Sigmoid colon (tissue), 7 donors: ENCODE results near the gene ASPHD1. TPM values are rescaled to one million over a fixed set of nuclear protein-coding genes. Genes with fewer than 3 reads are reported as not detected.

Experiments
- DNase-seq: peaks from one replicate; pipeline ENCODE4 v3.0.0-alpha.2; 2019
- H3K27ac ChIP-seq, 4 donors: fragments of 200-600 bp; sonication (generic); one replicate each; pipeline ENCODE4 v1.5.1; 2016 to 2019; ENCODE audit warnings: mild to moderate bottlenecking in 1 of 4
- H3K27me3 ChIP-seq, 3 donors: fragments of 200-600 bp; sonication (generic); one replicate each; pipeline ENCODE4 v1.5.1; 2019; ENCODE audit warnings: mild to moderate bottlenecking in 1 of 3
- H3K36me3 ChIP-seq, 4 donors: fragments of 200-600 bp; sonication (generic); one replicate each; pipeline ENCODE4 v1.5.1; 2016 to 2019
- H3K4me1 ChIP-seq, 4 donors: fragments of 200-600 bp; sonication (generic); one replicate each; pipeline ENCODE4 v1.5.1; 2017 to 2019
- H3K4me3 ChIP-seq, 4 donors: fragments of 200-600 bp; sonication (generic); one replicate each; pipeline ENCODE4 v1.5.1; 2017 to 2019; ENCODE audit warnings: mild to moderate bottlenecking in 2 of 4, moderate library complexity in 1 of 4
- H3K9me3 ChIP-seq, 4 donors: fragments of 200-600 bp in 3 of 4; sonication (generic) in 3 of 4; one replicate each; pipeline versions ENCODE4 v1.5.1 to v1.6.1; 2013 to 2019
- EP300 ChIP-seq, 4 donors: sonication (generic); formaldehyde crosslinking; IDR thresholded peaks; one replicate each; pipeline ENCODE4 v1.6.1; 2017; ENCODE audit warnings: antibody characterized with exemption in 4 of 4
- POLR2A ChIP-seq, 2 donors: fragments of 450-650 bp; IDR thresholded peaks; one replicate each; pipeline ENCODE4 v1.6.1; 2016; ENCODE audit warnings: antibody characterized with exemption in 2 of 2, mild to moderate bottlenecking in 2 of 2, moderate library complexity in 2 of 2
- POLR2AphosphoS5 ChIP-seq, 4 donors: sonication (generic); formaldehyde crosslinking; IDR thresholded peaks; one replicate each; pipeline ENCODE4 v1.6.1; 2017; ENCODE audit warnings: antibody characterized with exemption in 4 of 4
- whole genome bisulfite sequencing, 2 donors: extraction: QIAGEN DNeasy Blood & Tissue Kit; methylation state at CpG; one replicate each; pipeline ENCODE4 v1.1.7; 2013; 5-methylcytosine and 5-hydroxymethylcytosine counted together
- intact Hi-C: fragments of 100-400 bp; cut with DNase I; formaldehyde crosslinking; loops from one replicate; pipeline ENCODE4 v1.15.1; 2023
- polyA plus RNA-seq, 3 donors: library from polyadenylated mRNA; stranded (reverse); fragments of 200-250 nt; gene quantifications; one replicate each; pipeline ENCODE4 v1.2.3, GENCODE V29; 2013
- total RNA-seq, 4 donors: library from RNA; depleted of rRNA; stranded (reverse); fragments of >200 nt; gene quantifications; one replicate each; pipeline ENCODE4 v1.1.0, GENCODE V29; 2016
- TF ChIP-seq, protein P1 (sequence below), 4 experiments: fragments of 450-650 bp in 3 of 4; fragments of 200-600 bp in 1 of 4; IDR thresholded peaks; one replicate each; pipeline ENCODE4 v1.5.1; 2016 to 2019; ENCODE audit warnings: antibody characterized with exemption in 4 of 4, mild to moderate bottlenecking in 3 of 4, moderate library complexity in 2 of 4
- donor health status: healthy with polysubstance abuse.
- donor health status: Bipolar disorder and iron deficiency.
- donor health status: healthy.

The ASPHD1 gene
- total and polyA plus RNA-seq, 7 donors, result 0.95 to 3.4 (median 2.3) TPM; not detected in 1

DNA sequence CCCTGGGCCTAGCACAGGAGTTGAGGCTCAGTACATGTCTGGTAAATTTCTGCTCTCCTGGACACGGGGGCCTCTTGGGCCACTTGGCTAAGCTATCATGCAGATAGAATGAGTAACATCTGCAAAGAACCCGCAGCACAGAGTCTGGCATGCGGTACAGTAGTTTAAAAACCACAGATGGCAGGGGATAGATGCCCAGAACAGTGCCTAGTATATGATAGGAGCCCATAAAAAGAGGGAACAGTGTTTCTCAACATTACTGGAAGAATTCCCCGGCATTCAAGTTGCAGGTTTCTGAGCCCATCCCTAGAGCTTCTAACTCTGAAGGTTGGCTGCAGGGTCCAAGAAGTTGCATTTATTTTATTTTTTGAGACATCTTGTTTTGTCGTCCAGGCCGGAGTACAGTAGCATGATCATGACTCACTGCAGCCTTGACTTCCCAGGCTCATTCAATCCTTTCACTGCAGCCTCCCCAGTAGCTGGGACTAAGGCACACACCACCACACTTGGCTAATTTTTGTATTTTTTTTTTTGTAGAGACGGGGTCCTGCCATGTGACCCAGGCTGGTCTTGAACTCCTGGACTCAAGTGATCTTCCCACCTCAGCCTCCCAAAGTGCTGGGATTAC is 43.0 kb upstream of the ASPHD1 start:
- no peak for DNase-seq
- Histone ChIP-seq H3K4me3 (no peak overlapping the region), H3K36me3 (peaks cover 7 to 34% (median 24%) of the 10 kb centered on the region in 4 donors), H3K4me1 (peaks cover 0 to 37% (median 22%) of the 10 kb centered on the region in 4 donors), H3K9me3 (no peaks in the 10 kb centered on the region), H3K27me3 (no peaks in the 10 kb centered on the region), H3K27ac (peak overlapping the region in 2 of 4 donors; percentile 62 to 63)
- 85 to 86% methylated on average over 7 of the region's 7 CpGs for WGBS, 2 donors
- TF ChIP-seq POLR2AphosphoS5 (IDR thresholded peaks at IDR 0.05) (no peak), POLR2A (IDR thresholded peaks at IDR 0.05) (no peak), EP300 (IDR thresholded peaks at IDR 0.05) (no peak)
- TF ChIP-seq, protein P1, sequence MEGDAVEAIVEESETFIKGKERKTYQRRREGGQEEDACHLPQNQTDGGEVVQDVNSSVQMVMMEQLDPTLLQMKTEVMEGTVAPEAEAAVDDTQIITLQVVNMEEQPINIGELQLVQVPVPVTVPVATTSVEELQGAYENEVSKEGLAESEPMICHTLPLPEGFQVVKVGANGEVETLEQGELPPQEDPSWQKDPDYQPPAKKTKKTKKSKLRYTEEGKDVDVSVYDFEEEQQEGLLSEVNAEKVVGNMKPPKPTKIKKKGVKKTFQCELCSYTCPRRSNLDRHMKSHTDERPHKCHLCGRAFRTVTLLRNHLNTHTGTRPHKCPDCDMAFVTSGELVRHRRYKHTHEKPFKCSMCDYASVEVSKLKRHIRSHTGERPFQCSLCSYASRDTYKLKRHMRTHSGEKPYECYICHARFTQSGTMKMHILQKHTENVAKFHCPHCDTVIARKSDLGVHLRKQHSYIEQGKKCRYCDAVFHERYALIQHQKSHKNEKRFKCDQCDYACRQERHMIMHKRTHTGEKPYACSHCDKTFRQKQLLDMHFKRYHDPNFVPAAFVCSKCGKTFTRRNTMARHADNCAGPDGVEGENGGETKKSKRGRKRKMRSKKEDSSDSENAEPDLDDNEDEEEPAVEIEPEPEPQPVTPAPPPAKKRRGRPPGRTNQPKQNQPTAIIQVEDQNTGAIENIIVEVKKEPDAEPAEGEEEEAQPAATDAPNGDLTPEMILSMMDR (IDR thresholded peaks at IDR 0.05), result no peak
- intact Hi-C loops, result loop anchor here (5.0 kb wide), 1 partner anchor 165 kb away; the partner anchor contains the start of gene C16orf92

- intact Hi-C loops, result loop anchor here (5.0 kb wide), 1 partner anchor 164 kb away; the partner anchor contains the start of gene C16orf92
- no peaks in the 10 kb centered on the region for H3K27me3 ChIP-seq
- peaks cover 0 to 37% (median 24%) of the 10 kb centered on the region in 4 donors for H3K4me1 ChIP-seq
- 82 to 90% methylated on average over 10 of the region's 10 CpGs for WGBS, 2 donors
- no peak for DNase-seq
- H3K36me3 ChIP-seq, result peaks cover 7 to 34% (median 24%) of the 10 kb centered on the region in 4 donors
- no peak overlapping the region for H3K4me3 ChIP-seq
- no peak for TF ChIP-seq POLR2A (IDR thresholded peaks at IDR 0.05)
- no peak for TF ChIP-seq POLR2AphosphoS5 (IDR thresholded peaks at IDR 0.05)
- TF ChIP-seq, protein P1 (IDR thresholded peaks at IDR 0.05), result no peak
- no peak for TF ChIP-seq EP300 (IDR thresholded peaks at IDR 0.05)
- no peaks in the 10 kb centered on the region for H3K9me3 ChIP-seq
- peak overlapping the region in 2 of 4 donors; percentile 62 to 63 for H3K27ac ChIP-seq
Measured at GRCh38 chr16:29858149-29858849, 42.0 kb upstream of the ASPHD1 start.

- no peak overlapping the region for H3K4me3 ChIP-seq
- no peak for DNase-seq
- intact Hi-C loops, result loop anchor here (5.0 kb wide), 1 partner anchor 163 kb away; the partner anchor contains the start of gene C16orf92
- 95 to 96% methylated on average over 19 of the region's 19 CpGs for WGBS, 2 donors
- H3K9me3 ChIP-seq, result no peaks in the 10 kb centered on the region
- H3K27ac ChIP-seq, result no peak overlapping the region
- H3K36me3 ChIP-seq, result peaks cover 7 to 34% (median 24%) of the 10 kb centered on the region in 4 donors
- no peak for TF ChIP-seq POLR2AphosphoS5 (IDR thresholded peaks at IDR 0.05)
- no peak for TF ChIP-seq POLR2A (IDR thresholded peaks at IDR 0.05)
- H3K27me3 ChIP-seq, result no peaks in the 10 kb centered on the region
- H3K4me1 ChIP-seq, result peaks cover 0 to 41% (median 27%) of the 10 kb centered on the region in 4 donors
Measured at GRCh38 chr16:29858974-29859373, 41.3 kb upstream of the ASPHD1 start.

GRCh38 chr16:29860218-29860617 is 40.1 kb upstream of the ASPHD1 start:
- 94 to 95% methylated on average over 9 of the region's 9 CpGs for WGBS, 2 donors
- no peak for DNase-seq
- no peak overlapping the region for H3K4me3 ChIP-seq
- no peak overlapping the region for H3K27ac ChIP-seq
- H3K4me1 ChIP-seq, result peaks cover 0 to 41% (median 27%) of the 10 kb centered on the region in 4 donors
- TF ChIP-seq POLR2A (IDR thresholded peaks at IDR 0.05), result no peak
- TF ChIP-seq, protein P1 (IDR thresholded peaks at IDR 0.05), result no peak
- no peak for TF ChIP-seq EP300 (IDR thresholded peaks at IDR 0.05)
- no peak for TF ChIP-seq POLR2AphosphoS5 (IDR thresholded peaks at IDR 0.05)
- peaks cover 7 to 34% (median 24%) of the 10 kb centered on the region in 4 donors for H3K36me3 ChIP-seq
- no peaks in the 10 kb centered on the region for H3K27me3 ChIP-seq
- intact Hi-C loops, result no loop called here
- no peaks in the 10 kb centered on the region for H3K9me3 ChIP-seq

- Histone ChIP-seq H3K4me3 (peak overlapping the region; percentile 90 to 98 (median 95)), H3K36me3 (peaks cover 7 to 34% (median 24%) of the 10 kb centered on the region in 4 donors), H3K4me1 (peaks cover 0 to 29% (median 21%) of the 10 kb centered on the region in 4 donors), H3K27ac (peak overlapping the region; percentile 90 to 94 (median 92)), H3K9me3 (no peaks in the 10 kb centered on the region), H3K27me3 (no peaks in the 10 kb centered on the region)
- no peak for DNase-seq
- WGBS, 2 donors, result 2% methylated on average over 27 of the region's 27 CpGs
- no peak for TF ChIP-seq POLR2A (IDR thresholded peaks at IDR 0.05)
- intact Hi-C loops, result no loop called here
Measured at GRCh38 chr16:29862383-29862883, 37.9 kb upstream of the ASPHD1 start.
